Fibroblast of lung (primary cell): ENCODE measurements around the gene SCYGR8. TPM values are rescaled to one million over a fixed set of nuclear protein-coding genes. Genes with fewer than 3 reads are reported as not detected.

ENCODE experiments used
- DNase-seq, 2 donors: peaks; one replicate each; pipeline versions ENCODE4 v3.0.0 to v3.0.0-alpha.2; 2010; ENCODE audit warnings: low read depth in 2 of 2
- H2AFZ ChIP-seq: 2 replicates; pipeline ENCODE4 v1.5.1; 2012; ENCODE audit warnings: low read length, control low read depth, inconsistent platforms
- H3K27ac ChIP-seq: 2 replicates; pipeline ENCODE4 v1.5.1; 2011; ENCODE audit warnings: low read length, control low read depth; ENCODE audit not compliant: insufficient read depth
- H3K27me3 ChIP-seq: 2 replicates; pipeline ENCODE4 v1.5.1; 2011; ENCODE audit warnings: mild to moderate bottlenecking, low read length; ENCODE audit not compliant: control insufficient read depth, insufficient read depth
- H3K36me3 ChIP-seq: 2 replicates; pipeline ENCODE4 v1.5.1; 2011; ENCODE audit warnings: low read length; ENCODE audit not compliant: control insufficient read depth, insufficient read depth
- H3K4me1 ChIP-seq: 2 replicates; pipeline ENCODE4 v1.5.1; 2011; ENCODE audit warnings: low read length; ENCODE audit not compliant: control insufficient read depth, insufficient read depth; ENCODE audit errors: extremely low read depth
- H3K4me2 ChIP-seq: 2 replicates; pipeline ENCODE4 v1.5.1; 2011; ENCODE audit warnings: low read length, control low read depth; ENCODE audit not compliant: insufficient read depth; ENCODE audit errors: extremely low read depth
- H3K4me3 ChIP-seq, 4 experiments: fragments of 200-600 bp in 1 of 4; sonication (generic) in 1 of 4; replicated peaks in 1 of 4; 2 replicates each; pipeline ENCODE4 v1.5.1; 2011 to 2016; ENCODE audit warnings: low read length in 4 of 4, low read depth in 3 of 4, mild to moderate bottlenecking in 3 of 4, control low read depth in 2 of 4, inconsistent platforms in 1 of 4, mixed read lengths in 1 of 4; ENCODE audit not compliant: insufficient read depth in 1 of 4; ENCODE audit errors: control extremely low read depth in 1 of 4
- H3K79me2 ChIP-seq: 2 replicates; pipeline ENCODE4 v1.5.1; 2012; ENCODE audit warnings: mild to moderate bottlenecking, low read length, inconsistent platforms; ENCODE audit not compliant: control insufficient read depth, insufficient read depth
- H3K9ac ChIP-seq: 2 replicates; pipeline ENCODE4 v1.5.1; 2011; ENCODE audit warnings: mild to moderate bottlenecking, low read length, control low read depth; ENCODE audit not compliant: insufficient read depth
- H3K9me3 ChIP-seq: 2 replicates; pipeline ENCODE4 v1.5.1; 2012; ENCODE audit warnings: low read depth, low read length; ENCODE audit not compliant: control insufficient read depth, insufficient read depth
- H4K20me1 ChIP-seq: 2 replicates; pipeline ENCODE4 v1.5.1; 2011; ENCODE audit warnings: low read length; ENCODE audit not compliant: control insufficient read depth, insufficient read depth; ENCODE audit errors: extremely low read depth
- EZH2 ChIP-seq: IDR thresholded peaks from 2 replicates; pipeline ENCODE4 v1.5.1; 2012; ENCODE audit warnings: low read length, control low read depth, mild to moderate bottlenecking; ENCODE audit errors: missing control alignments
- polyA minus RNA-seq: library from RNA; depleted of rRNA, polyadenylated mRNA; stranded (reverse); fragments of >200 nt; gene quantifications from 2 replicates; pipeline ENCODE4 v1.2.3, GENCODE V29; 2011; ENCODE audit warnings: low replicate concordance
- polyA plus RNA-seq, 2 donors: library from polyadenylated mRNA; depleted of rRNA in 1 of 2; stranded (reverse) in 1 of 2; unstranded in 1 of 2; fragments of >200 nt; gene quantifications; 2 replicates each; pipeline ENCODE4 v1.2.1, GENCODE V29; 2011 to 2012; ENCODE audit warnings: missing spikeins in 1 of 2
- total RNA-seq: library from RNA; depleted of rRNA; stranded (reverse); fragments of >200 nt; gene quantifications from 2 replicates; pipeline ENCODE4 v1.2.1, GENCODE V29; 2014
- TF ChIP-seq, protein P1 (sequence below), 2 donors: IDR thresholded peaks in 1 of 2; conservative IDR thresholded peaks in 1 of 2; 1 replicate in 1 of 2; 2 replicates in 1 of 2; pipeline ENCODE4 v1.5.1; 2011 to 2012; ENCODE audit warnings: low read length in 2 of 2, control low read depth in 1 of 2, inconsistent platforms in 1 of 2, low read depth in 1 of 2, mild to moderate bottlenecking in 1 of 2

Gene SCYGR8, protein sequence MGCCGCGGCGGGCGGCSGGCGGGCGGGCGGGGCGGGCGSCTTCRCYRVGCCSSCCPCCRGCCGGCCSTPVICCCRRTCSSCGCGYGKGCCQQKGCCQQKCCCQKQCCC
- not detected in 2 replicates for total RNA-seq
- not detected in 2 replicates for polyA plus RNA-seq
- polyA plus RNA-seq (2012): not detected in 2 replicates
- polyA minus RNA-seq: not detected in 2 replicates

DNA sequence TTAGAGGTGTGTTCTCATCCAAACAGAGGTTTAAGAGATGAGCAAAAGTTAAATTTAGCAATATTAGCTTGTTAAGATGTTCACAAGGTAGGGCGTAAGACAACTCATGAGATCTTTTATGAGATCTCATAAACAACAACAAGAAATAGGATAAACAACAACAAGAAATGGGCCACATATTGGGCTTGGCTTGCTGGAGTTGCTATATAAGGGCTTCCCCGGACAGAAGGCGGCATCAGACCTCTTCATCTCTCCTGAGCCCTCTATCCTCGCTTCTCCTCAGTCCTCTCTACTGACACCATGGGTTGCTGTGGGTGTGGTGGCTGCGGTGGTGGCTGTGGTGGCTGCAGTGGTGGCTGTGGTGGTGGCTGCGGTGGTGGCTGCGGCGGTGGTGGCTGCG is at the start of gene SCYGR8:
Gene SCYGR8, plus strand, starts transcription at position 301 of the 400 bp plus-strand sequence. Its CDS starts 0 bp downstream, at position 301.
- no peak for DNase-seq
- no peak within 1 kb of the TSS for H3K9ac ChIP-seq
- H3K4me3 ChIP-seq: no peak within 1 kb of the TSS
- H2AFZ ChIP-seq: no peak within 1 kb of the TSS
- no peaks in the 10 kb centered on the region for H3K4me1 ChIP-seq
- H3K4me2 ChIP-seq: no peak within 1 kb of the TSS
- H3K9me3 ChIP-seq: no peaks in the 10 kb centered on the region
- no peak within 1 kb of the TSS for H3K27ac ChIP-seq
- no peaks in the 10 kb centered on the region for H3K27me3 ChIP-seq
- H3K36me3 ChIP-seq: no peaks in the 10 kb centered on the region
- H3K79me2 ChIP-seq: no peaks in the 10 kb centered on the region
- TF ChIP-seq EZH2: no peak
- TF ChIP-seq, protein P1, sequence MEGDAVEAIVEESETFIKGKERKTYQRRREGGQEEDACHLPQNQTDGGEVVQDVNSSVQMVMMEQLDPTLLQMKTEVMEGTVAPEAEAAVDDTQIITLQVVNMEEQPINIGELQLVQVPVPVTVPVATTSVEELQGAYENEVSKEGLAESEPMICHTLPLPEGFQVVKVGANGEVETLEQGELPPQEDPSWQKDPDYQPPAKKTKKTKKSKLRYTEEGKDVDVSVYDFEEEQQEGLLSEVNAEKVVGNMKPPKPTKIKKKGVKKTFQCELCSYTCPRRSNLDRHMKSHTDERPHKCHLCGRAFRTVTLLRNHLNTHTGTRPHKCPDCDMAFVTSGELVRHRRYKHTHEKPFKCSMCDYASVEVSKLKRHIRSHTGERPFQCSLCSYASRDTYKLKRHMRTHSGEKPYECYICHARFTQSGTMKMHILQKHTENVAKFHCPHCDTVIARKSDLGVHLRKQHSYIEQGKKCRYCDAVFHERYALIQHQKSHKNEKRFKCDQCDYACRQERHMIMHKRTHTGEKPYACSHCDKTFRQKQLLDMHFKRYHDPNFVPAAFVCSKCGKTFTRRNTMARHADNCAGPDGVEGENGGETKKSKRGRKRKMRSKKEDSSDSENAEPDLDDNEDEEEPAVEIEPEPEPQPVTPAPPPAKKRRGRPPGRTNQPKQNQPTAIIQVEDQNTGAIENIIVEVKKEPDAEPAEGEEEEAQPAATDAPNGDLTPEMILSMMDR (conservative IDR thresholded peaks at IDR 0.05 in 1 of 2, IDR thresholded peaks at IDR 0.05 in 1 of 2; ENCODE audit: low read depth in 1 of 2, low read length in 2 of 2): no peak
- H4K20me1 ChIP-seq: no peaks in the 10 kb centered on the region

DNA sequence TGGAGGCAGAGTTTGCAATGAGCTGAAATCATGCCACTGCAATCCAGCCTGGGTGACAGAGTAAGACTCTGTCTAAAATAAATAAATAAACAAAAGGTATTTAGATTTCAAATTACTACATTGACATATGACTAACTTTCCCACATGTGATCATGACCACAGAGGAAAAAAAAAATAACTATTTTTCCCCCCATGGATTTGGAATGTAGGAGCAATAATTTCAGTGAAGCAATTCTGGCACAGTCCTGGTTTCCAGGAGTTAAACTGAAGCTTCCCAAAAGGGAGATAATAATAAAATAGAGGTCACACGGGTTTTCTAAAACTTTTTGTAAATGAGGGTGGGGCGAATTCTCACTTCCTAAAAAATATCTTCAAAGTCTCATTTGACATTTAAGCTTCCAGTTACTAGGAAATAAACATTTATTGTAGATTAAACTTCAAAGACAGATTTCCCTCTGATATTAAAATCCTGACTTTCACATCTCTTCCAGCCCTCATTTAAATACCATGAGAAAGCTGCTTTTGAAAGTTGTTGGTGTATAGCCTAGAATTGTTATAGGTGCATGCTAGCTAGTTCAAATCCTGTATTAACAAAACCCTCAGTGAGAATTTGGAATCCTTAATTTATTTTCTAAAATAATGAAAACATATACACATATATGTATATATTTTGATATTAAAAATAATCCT is 48.6 kb upstream of the SCYGR8 start:
- no peak overlapping the region for H3K4me2 ChIP-seq
- no peak overlapping the region for H2AFZ ChIP-seq
- H3K36me3 ChIP-seq: no peaks in the 10 kb centered on the region
- H3K9me3 ChIP-seq: no peaks in the 10 kb centered on the region
- H4K20me1 ChIP-seq: no peaks in the 10 kb centered on the region
- H3K4me1 ChIP-seq: no peaks in the 10 kb centered on the region
- DNase-seq: no peak
- H3K9ac ChIP-seq: no peak overlapping the region
- H3K79me2 ChIP-seq: no peaks in the 10 kb centered on the region
- H3K4me3 ChIP-seq: no peak overlapping the region
- TF ChIP-seq, protein P1 (conservative IDR thresholded peaks at IDR 0.05 in 1 of 2, IDR thresholded peaks at IDR 0.05 in 1 of 2; ENCODE audit: low read depth in 1 of 2, low read length in 2 of 2): no peak
- no peak for TF ChIP-seq EZH2
- H3K27me3 ChIP-seq: no peaks in the 10 kb centered on the region
- H3K27ac ChIP-seq: no peak overlapping the region

DNA sequence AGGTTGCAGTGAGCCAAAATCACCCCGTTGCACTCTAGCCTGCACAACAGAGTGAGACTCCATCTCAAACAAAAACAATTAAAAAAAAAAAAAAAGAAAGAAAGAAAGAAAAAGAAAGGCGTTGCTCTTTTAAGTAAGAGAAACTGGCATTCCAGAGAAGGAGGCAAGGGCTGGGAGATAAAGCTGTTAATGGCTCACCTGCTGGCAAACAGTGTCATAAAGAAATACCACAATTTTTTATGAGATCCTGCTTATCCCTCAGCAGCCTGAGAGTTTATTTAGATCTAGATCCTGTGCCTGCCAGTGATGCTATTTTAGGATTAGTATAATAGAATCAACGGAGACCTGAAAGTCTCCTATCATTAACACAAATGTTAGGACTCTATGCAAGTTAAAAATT is 44.1 kb upstream of the SCYGR8 start:
- Histone ChIP-seq H2AFZ (no peak overlapping the region), H3K4me1 (no peaks in the 10 kb centered on the region), H3K4me3 (no peak overlapping the region), H4K20me1 (no peaks in the 10 kb centered on the region), H3K36me3 (no peaks in the 10 kb centered on the region), H3K27me3 (no peaks in the 10 kb centered on the region), H3K4me2 (no peak overlapping the region), H3K9me3 (no peaks in the 10 kb centered on the region), H3K27ac (no peak overlapping the region), H3K79me2 (no peaks in the 10 kb centered on the region), H3K9ac (no peak overlapping the region)
- DNase-seq: no peak
- TF ChIP-seq, protein P1 (conservative IDR thresholded peaks at IDR 0.05 in 1 of 2, IDR thresholded peaks at IDR 0.05 in 1 of 2; ENCODE audit: low read depth in 1 of 2, low read length in 2 of 2): no peak
- TF ChIP-seq EZH2: no peak
